Subcutaneous abdominal adipose tissue (tissue), 5 donors: ENCODE results near the gene RUSF1.
"Not testable (repeated sequence)": the region's sequence is repeated elsewhere in the genome, so short reads cannot be mapped to it uniquely, and the experiment has no call there.

Source experiments
- H3K27ac ChIP-seq: one replicate; pipeline ENCODE4 v1.7.0; 2013; ENCODE audit warnings: low read depth, mild to moderate bottlenecking, inconsistent platforms, low read length, moderate library complexity
- H3K27me3 ChIP-seq, 5 donors: one replicate each; pipeline ENCODE4 v1.7.0; 2013; ENCODE audit warnings: low read length in 5 of 5, inconsistent platforms in 1 of 5; ENCODE audit not compliant: control insufficient read depth in 5 of 5, insufficient read depth in 4 of 5
- H3K36me3 ChIP-seq, 5 donors: one replicate each; pipeline ENCODE4 v1.7.0; 2013; ENCODE audit warnings: low read length in 5 of 5; ENCODE audit not compliant: control insufficient read depth in 5 of 5, insufficient read depth in 5 of 5
- H3K4me1 ChIP-seq, 5 donors: one replicate each; pipeline ENCODE4 v1.7.0; 2013; ENCODE audit warnings: low read length in 5 of 5, mild to moderate bottlenecking in 3 of 5, moderate library complexity in 1 of 5; ENCODE audit not compliant: control insufficient read depth in 5 of 5, insufficient read depth in 5 of 5
- H3K4me3 ChIP-seq, 5 donors: one replicate each; pipeline ENCODE4 v1.7.0; 2013; ENCODE audit warnings: low read length in 5 of 5, low read depth in 1 of 5
- H3K9ac ChIP-seq, 5 donors: one replicate each; pipeline ENCODE4 v1.7.0; 2013; ENCODE audit warnings: low read length in 5 of 5, mild to moderate bottlenecking in 4 of 5, moderate library complexity in 3 of 5
- H3K9me3 ChIP-seq, 5 donors: one replicate each; pipeline ENCODE4 v1.7.0; 2013; ENCODE audit warnings: low read length in 5 of 5; ENCODE audit not compliant: control insufficient read depth in 5 of 5
- donor health status: healthy.
- donor health status: healthy.
- donor health status: healthy.
- donor health status: healthy.
- donor health status: healthy.

RUSF1 gene

GRCh38 chr16:31531096-31531495, 22.9 kb upstream of the RUSF1 start:
- Histone ChIP-seq H3K36me3 (no peaks in the 10 kb centered on the region), H3K9ac (no peak overlapping the region), H3K27me3 (peaks cover 9 to 33% (median 20%) of the 10 kb centered on the region in 5 donors), H3K27ac (no peak overlapping the region), H3K4me3 (no peak overlapping the region), H3K4me1 (peaks cover 0 to 2% (median 0%) of the 10 kb centered on the region in 5 donors), H3K9me3 (no peaks in the 10 kb centered on the region)

GRCh38 chr16:31530405-31530804, 22.2 kb upstream of the RUSF1 start:
- no peaks in the 10 kb centered on the region for H3K36me3 ChIP-seq
- no peak overlapping the region for H3K9ac ChIP-seq
- H3K27me3 ChIP-seq = peaks cover 9 to 33% (median 20%) of the 10 kb centered on the region in 5 donors

GRCh38 chr16:31529937-31530312, 21.7 kb upstream of the RUSF1 start:
- Histone ChIP-seq H3K4me3 (no peak overlapping the region), H3K27ac (no peak overlapping the region), H3K9ac (no peak overlapping the region), H3K9me3 (no peaks in the 10 kb centered on the region), H3K27me3 (peaks cover 9 to 33% (median 20%) of the 10 kb centered on the region in 5 donors), H3K4me1 (peaks cover 0 to 2% (median 0%) of the 10 kb centered on the region in 5 donors), H3K36me3 (no peaks in the 10 kb centered on the region)

More at GRCh38 chr16:31530405-31530804, 22.2 kb upstream of the RUSF1 start:
- Histone ChIP-seq H3K9me3 (no peaks in the 10 kb centered on the region), H3K27ac (no peak overlapping the region), H3K4me1 (peaks cover 0 to 2% (median 0%) of the 10 kb centered on the region in 5 donors), H3K4me3 (no peak overlapping the region)

GRCh38 chr16:31529108-31529936, 21.1 kb upstream of the RUSF1 start:
- Histone ChIP-seq H3K9me3 (no peaks in the 10 kb centered on the region), H3K9ac (no peak overlapping the region), H3K4me1 (peaks cover 0 to 2% (median 0%) of the 10 kb centered on the region in 5 donors), H3K27ac (no peak overlapping the region), H3K27me3 (peaks cover 9 to 33% (median 20%) of the 10 kb centered on the region in 5 donors), H3K36me3 (no peaks in the 10 kb centered on the region), H3K4me3 (peak overlapping the region in 4 of 5 donors; percentile 0 to 42 (median 38))

- Histone ChIP-seq H3K27ac (no peak overlapping the region), H3K36me3 (no peaks in the 10 kb centered on the region), H3K4me1 (peaks cover 0 to 2% (median 0%) of the 10 kb centered on the region in 5 donors), H3K9me3 (no peaks in the 10 kb centered on the region), H3K27me3 (peaks cover 9 to 33% (median 20%) of the 10 kb centered on the region in 5 donors), H3K9ac (no peak overlapping the region), H3K4me3 (peak overlapping the region in 3 of 5 donors; percentile 0 to 42 (median 34))
Observed at GRCh38 chr16:31528523-31529107, 20.4 kb upstream of the RUSF1 start.

GRCh38 chr16:31527734-31528274, 19.6 kb upstream of the RUSF1 start, which contains the start of gene AHSP:
TSS of gene AHSP (plus strand) at chr16:31527900. CDS start at chr16:31528140, 240 bp downstream.
- Histone ChIP-seq H3K27ac (no peak within 1 kb of the TSS), H3K36me3 (no peaks in the 10 kb centered on the region), H3K4me3 (peak within 1 kb of the TSS in 1 of 5 donors; percentile 34), H3K4me1 (peaks cover 0 to 2% (median 0%) of the 10 kb centered on the region in 5 donors), H3K27me3 (peaks cover 9 to 33% (median 20%) of the 10 kb centered on the region in 5 donors), H3K9ac (no peak within 1 kb of the TSS), H3K9me3 (no peaks in the 10 kb centered on the region)

GRCh38 chr16:31525113-31525512, 16.9 kb upstream of the RUSF1 start:
- peaks cover 13 to 25% (median 17%) of the 10 kb centered on the region in 5 donors for H3K27me3 ChIP-seq

GRCh38 chr16:31523768-31524167, 15.6 kb upstream of the RUSF1 start:
- not testable (repeated sequence) for H3K9ac ChIP-seq, H3K27ac ChIP-seq, H3K4me1 ChIP-seq, H3K36me3 ChIP-seq, H3K4me3 ChIP-seq, H3K9me3 ChIP-seq
- H3K27me3 ChIP-seq = peaks cover 8 to 14% (median 10%) of the 10 kb centered on the region in 5 donors

More at GRCh38 chr16:31525113-31525512, 16.9 kb upstream of the RUSF1 start:
- Histone ChIP-seq H3K9me3 (no peaks in the 10 kb centered on the region), H3K27ac (no peak overlapping the region), H3K4me1 (peaks cover 0 to 2% (median 0%) of the 10 kb centered on the region in 5 donors), H3K9ac (no peak overlapping the region), H3K36me3 (no peaks in the 10 kb centered on the region), H3K4me3 (no peak overlapping the region)

- H3K36me3 ChIP-seq = no peaks in the 10 kb centered on the region
- H3K4me1 ChIP-seq = no peaks in the 10 kb centered on the region
- no peaks in the 10 kb centered on the region for H3K9me3 ChIP-seq
- H3K4me3 ChIP-seq = no peak overlapping the region
- no peak overlapping the region for H3K27ac ChIP-seq
- no peak overlapping the region for H3K9ac ChIP-seq
- H3K27me3 ChIP-seq = peaks cover 0 to 6% (median 0%) of the 10 kb centered on the region in 5 donors
Observed at GRCh38 chr16:31522071-31522470, 13.9 kb upstream of the RUSF1 start.

- H3K4me3 ChIP-seq = no peak overlapping the region
- H3K27me3 ChIP-seq = peaks cover 0 to 6% (median 0%) of the 10 kb centered on the region in 5 donors
- no peak overlapping the region for H3K27ac ChIP-seq
- no peaks in the 10 kb centered on the region for H3K9me3 ChIP-seq
- no peak overlapping the region for H3K9ac ChIP-seq
- H3K4me1 ChIP-seq = no peaks in the 10 kb centered on the region
- no peaks in the 10 kb centered on the region for H3K36me3 ChIP-seq
Observed at GRCh38 chr16:31521368-31521767, 13.2 kb upstream of the RUSF1 start.
